ENCODE data around the gene KLB. TPM values are rescaled to one million over a fixed set of nuclear protein-coding genes. Genes with fewer than 3 reads are reported as not detected.
"Not testable (repeated sequence)": the region's sequence is repeated elsewhere in the genome, so short reads cannot be mapped to it uniquely, and the experiment has no call there.

KLB gene
- total RNA-seq, 1 donor from 2014 or later = not detected

DNA sequence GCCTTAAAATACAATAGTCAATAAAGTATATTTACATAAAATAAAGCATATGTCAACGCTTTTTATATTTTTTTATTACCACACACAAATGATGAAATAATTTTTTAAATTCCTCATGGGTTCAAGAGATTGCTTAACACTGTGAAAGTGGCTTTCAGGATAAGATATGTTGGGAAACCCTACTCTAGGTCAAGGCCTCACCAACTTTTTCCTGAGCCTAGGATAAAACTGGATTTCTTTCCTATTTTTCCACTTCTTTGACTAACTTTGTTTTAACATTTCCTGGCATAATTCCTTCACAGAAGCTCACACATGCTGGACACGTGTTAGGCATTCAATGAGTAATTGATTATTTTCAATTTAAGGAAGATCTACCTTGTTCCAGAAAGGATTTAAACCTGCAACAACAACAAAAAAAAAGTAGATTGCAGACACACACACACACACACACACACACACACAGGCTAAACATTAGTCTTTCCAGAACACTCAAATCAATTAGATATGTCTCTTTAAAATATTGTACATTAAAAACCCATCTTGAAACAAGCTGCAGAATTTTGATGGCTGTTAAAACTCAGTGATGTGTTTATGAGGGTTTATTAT lies 9.1 kb downstream of the KLB start:
- Mint-ChIP-seq H3K27ac (no peak overlapping the region), H3K4me3 (no peak overlapping the region), H3K4me1 (no peaks in the 10 kb centered on the region), H3K9me3 (no peaks in the 10 kb centered on the region), H3K36me3 (no peaks in the 10 kb centered on the region), H3K27me3 (ENCODE audit: low read depth) (no peaks in the 10 kb centered on the region)
- TF ChIP-seq, protein P1, sequence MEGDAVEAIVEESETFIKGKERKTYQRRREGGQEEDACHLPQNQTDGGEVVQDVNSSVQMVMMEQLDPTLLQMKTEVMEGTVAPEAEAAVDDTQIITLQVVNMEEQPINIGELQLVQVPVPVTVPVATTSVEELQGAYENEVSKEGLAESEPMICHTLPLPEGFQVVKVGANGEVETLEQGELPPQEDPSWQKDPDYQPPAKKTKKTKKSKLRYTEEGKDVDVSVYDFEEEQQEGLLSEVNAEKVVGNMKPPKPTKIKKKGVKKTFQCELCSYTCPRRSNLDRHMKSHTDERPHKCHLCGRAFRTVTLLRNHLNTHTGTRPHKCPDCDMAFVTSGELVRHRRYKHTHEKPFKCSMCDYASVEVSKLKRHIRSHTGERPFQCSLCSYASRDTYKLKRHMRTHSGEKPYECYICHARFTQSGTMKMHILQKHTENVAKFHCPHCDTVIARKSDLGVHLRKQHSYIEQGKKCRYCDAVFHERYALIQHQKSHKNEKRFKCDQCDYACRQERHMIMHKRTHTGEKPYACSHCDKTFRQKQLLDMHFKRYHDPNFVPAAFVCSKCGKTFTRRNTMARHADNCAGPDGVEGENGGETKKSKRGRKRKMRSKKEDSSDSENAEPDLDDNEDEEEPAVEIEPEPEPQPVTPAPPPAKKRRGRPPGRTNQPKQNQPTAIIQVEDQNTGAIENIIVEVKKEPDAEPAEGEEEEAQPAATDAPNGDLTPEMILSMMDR (IDR thresholded peaks at IDR 0.05; ENCODE audit: unreplicated experiment) = no peak
- no peak for DNase-seq (ENCODE audit: low spot score in 2 of 2, unreplicated experiment in 2 of 2)

DNA sequence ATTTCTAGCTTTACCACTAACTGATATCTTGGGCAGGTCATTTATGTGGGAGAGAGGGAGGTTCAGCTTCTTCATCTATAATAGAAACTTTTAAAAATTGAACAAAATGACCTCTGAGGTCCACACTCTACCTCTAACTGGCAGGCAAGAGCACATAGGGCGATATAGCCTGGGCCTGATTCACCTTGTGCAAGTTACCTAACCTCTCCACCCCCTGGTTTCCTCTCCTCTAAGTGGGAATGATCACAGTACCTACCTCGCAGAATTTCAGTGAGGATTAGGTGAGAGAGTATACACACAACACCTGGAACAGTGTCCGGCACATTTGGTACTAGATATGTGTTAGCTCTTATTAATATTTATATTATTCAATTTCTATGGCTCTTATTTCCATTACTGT lies 15.5 kb downstream of the KLB start:
- no peak overlapping the region for H3K4me3 Mint-ChIP-seq
- H3K27me3 Mint-ChIP-seq (ENCODE audit: low read depth) = peaks cover 2% of the 10 kb centered on the region
- H3K9me3 Mint-ChIP-seq = no peaks in the 10 kb centered on the region
- no peaks in the 10 kb centered on the region for H3K36me3 Mint-ChIP-seq
- no peak overlapping the region for H3K27ac Mint-ChIP-seq
- TF ChIP-seq, protein P1 (IDR thresholded peaks at IDR 0.05; ENCODE audit: unreplicated experiment) = no peak
- H3K4me1 Mint-ChIP-seq = no peaks in the 10 kb centered on the region
- no peak for DNase-seq (ENCODE audit: low spot score in 2 of 2, unreplicated experiment in 2 of 2)

DNA sequence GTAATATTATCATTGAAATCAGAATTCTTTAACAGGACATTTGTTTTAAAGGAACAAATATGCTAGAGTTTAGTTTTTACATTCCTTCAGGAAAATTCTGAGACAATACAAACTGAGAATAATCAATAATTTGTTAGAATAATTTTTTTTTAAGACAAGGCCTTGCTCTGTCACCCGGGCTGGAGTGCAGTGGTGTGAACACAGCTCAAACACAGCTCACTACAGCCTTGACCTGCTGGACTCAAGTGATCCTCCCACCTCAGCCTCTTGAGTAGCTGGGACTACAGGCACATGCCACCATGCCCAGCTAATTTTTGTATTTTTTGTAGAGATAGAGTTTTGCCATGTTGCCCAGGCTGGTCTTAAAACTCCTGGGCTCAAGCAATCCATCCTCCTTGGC lies 18.6 kb downstream of the KLB start:
- not testable (repeated sequence) for H3K36me3 Mint-ChIP-seq; DNase-seq (ENCODE audit: low spot score in 2 of 2, unreplicated experiment in 2 of 2); H3K9me3 Mint-ChIP-seq; H3K4me1 Mint-ChIP-seq; H3K27me3 Mint-ChIP-seq (ENCODE audit: low read depth); H3K27ac Mint-ChIP-seq; H3K4me3 Mint-ChIP-seq

DNA sequence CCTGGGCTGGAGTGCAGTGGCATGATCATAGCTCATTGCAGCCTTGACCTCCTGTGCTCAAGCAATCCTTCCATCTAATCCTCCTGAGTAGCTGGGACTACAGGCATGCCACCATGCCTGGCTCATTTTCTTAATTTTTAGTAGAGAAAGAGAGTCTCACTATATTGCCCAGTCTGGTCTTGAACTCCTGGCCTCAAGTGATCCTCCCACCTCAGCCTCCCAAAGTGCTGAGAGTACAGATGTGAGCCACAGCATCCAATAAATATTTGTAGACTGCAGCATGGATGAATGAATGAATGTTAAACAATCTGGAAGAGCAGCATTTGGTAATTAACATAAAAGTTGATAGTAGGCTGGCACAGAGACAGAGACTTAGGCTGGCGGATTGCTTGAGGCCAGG lies 20.0 kb downstream of the KLB start:
- Mint-ChIP-seq H3K9me3 (no peaks in the 10 kb centered on the region), H3K4me3 (no peak overlapping the region), H3K36me3 (no peaks in the 10 kb centered on the region), H3K27ac (no peak overlapping the region), H3K4me1 (peaks cover 7% of the 10 kb centered on the region), H3K27me3 (ENCODE audit: low read depth) (peaks cover 2% of the 10 kb centered on the region)
- no peak for DNase-seq (ENCODE audit: low spot score in 2 of 2, unreplicated experiment in 2 of 2)
- TF ChIP-seq, protein P1 (IDR thresholded peaks at IDR 0.05; ENCODE audit: unreplicated experiment) = no peak

DNA sequence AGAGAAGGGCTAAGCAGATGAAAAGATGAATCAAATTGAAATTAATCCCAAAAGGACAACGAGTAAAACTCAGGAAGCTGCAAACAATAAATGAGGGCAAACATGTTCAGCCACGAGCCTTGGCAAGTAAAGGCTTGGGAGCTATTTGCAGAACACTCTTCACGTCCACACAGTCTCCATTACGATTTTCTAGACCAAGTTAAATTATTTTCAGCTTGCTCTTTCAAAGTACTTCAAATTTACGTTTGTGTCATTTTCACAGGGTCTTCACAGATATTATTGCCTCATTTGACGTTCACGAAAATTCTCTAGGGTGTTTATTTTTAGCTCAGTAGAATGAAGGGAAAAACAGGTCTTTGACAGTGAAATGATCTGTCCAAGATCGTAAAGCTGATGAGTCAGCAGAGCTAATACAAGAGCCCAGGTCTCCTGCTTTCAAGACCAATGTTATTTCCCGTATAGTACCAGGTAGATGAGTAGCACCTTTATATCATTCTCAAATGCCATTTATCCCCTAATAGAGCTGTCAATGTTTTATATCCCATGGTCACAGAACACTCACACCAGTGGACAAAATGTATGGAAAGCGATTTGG lies 20.9 kb downstream of the KLB start:
- TF ChIP-seq, protein P1 (IDR thresholded peaks at IDR 0.05; ENCODE audit: unreplicated experiment) = no peak
- H3K9me3 Mint-ChIP-seq = no peaks in the 10 kb centered on the region
- no peaks in the 10 kb centered on the region for H3K36me3 Mint-ChIP-seq

DNA sequence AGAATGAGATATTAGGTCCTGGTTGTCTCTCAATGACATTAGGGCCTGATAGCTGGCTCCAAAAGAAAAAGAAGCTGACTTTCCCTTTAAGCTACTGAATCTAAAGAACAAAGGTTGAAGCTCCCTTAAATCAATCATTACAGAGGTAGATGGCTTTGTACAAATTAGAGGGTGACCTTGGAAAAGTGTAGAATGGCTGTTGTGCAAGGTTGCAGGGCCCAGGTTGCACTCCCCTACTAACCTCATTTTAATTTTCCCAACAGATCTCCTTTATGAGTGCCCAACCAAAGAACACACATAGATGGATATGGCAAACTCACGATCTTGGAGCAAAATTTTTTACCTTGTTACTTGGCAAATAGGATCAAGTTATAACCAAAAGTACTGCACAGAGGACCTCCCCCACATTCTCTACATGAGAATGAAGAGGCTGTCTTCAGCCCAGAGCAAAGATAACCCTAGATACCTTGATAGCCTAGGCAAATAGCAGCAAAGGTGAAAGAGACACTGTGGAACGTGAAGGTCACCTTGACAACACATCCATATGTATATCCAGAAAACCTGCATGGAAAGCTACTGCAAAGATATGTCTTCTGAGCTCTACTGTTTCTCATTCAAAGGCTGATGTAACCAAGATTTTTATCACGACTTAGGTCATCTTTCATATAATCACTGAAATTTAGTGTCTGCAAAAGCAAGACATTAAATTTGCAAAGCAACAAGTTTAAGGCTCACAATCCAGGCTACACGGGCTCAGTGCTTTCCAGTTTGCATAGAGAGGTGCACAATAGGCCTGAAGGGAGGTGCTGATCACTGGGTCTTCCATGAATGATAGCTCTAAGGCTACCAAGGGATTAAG lies 23.0 kb downstream of the KLB start:
- Mint-ChIP-seq H3K4me1 (peaks cover 7% of the 10 kb centered on the region), H3K4me3 (no peak overlapping the region), H3K36me3 (no peaks in the 10 kb centered on the region), H3K27ac (no peak overlapping the region), H3K27me3 (ENCODE audit: low read depth) (no peaks in the 10 kb centered on the region), H3K9me3 (no peaks in the 10 kb centered on the region)
- DNase-seq (ENCODE audit: low spot score in 2 of 2, unreplicated experiment in 2 of 2) = no peak
- TF ChIP-seq, protein P1 (IDR thresholded peaks at IDR 0.05; ENCODE audit: unreplicated experiment) = no peak

More for the DNA sequence above, 20.9 kb downstream of the KLB start:
- Mint-ChIP-seq H3K4me1 (peaks cover 7% of the 10 kb centered on the region), H3K4me3 (no peak overlapping the region), H3K27me3 (ENCODE audit: low read depth) (no peaks in the 10 kb centered on the region), H3K27ac (no peak overlapping the region)
- DNase-seq (ENCODE audit: low spot score in 2 of 2, unreplicated experiment in 2 of 2) = no peak

Data from mesothelial cell of epicardium (in vitro differentiated cells).